Upper lobe of right lung (tissue), 1 donor: Measurements from ENCODE around the gene ABCC10. TPM values are rescaled to one million over a fixed set of nuclear protein-coding genes. Genes with fewer than 3 reads are reported as not detected.

ENCODE experiments used
- ATAC-seq: fragments of 200-7000 bp; cut with Tn5 transposase; one replicate; pipeline ENCODE4 v1.9.1; 2020; ENCODE audit warnings: mild to moderate bottlenecking, moderate library complexity
- DNase-seq: peaks from one replicate; pipeline ENCODE4 v3.0.0-alpha.2; 2020
- H3K27ac ChIP-seq: fragments of 200-600 bp; one replicate; pipeline ENCODE4 v1.8.0; 2022
- H3K27me3 ChIP-seq: fragments of 200-600 bp; one replicate; pipeline ENCODE4 v1.8.0; 2022; ENCODE audit warnings: mild to moderate bottlenecking
- H3K36me3 ChIP-seq: fragments of 200-600 bp; one replicate; pipeline ENCODE4 v1.8.0; 2022
- H3K4me1 ChIP-seq: fragments of 200-600 bp; one replicate; pipeline ENCODE4 v1.8.0; 2022
- H3K4me3 ChIP-seq: fragments of 200-600 bp; one replicate; pipeline ENCODE4 v1.8.0; 2022; ENCODE audit warnings: mild to moderate bottlenecking
- H3K9me3 ChIP-seq: fragments of 200-600 bp; one replicate; pipeline ENCODE4 v1.8.0; 2022
- CTCF ChIP-seq: fragments of 200-600 bp; IDR thresholded peaks from one replicate; pipeline ENCODE4 v1.8.0; 2022; ENCODE audit warnings: antibody characterized with exemption
- intact Hi-C: fragments of 100-400 bp; cut with DNase I; formaldehyde crosslinking; loops from one replicate; pipeline ENCODE4 v1.11.0; 2022
- total RNA-seq: library from RNA; stranded (reverse); fragmentation: NEBNext Ultra II Directional; extraction: Animal tissue kit (Norgen Biotek cat#: 25700); gene quantifications from one replicate; pipeline ENCODE4 v1.2.1, GENCODE V29; 2021
- donor health status: DM: no; HTN: yes; CAD: no; lungs with severe emphysema.

The ABCC10 gene
- total RNA-seq, 1 donor from 2014 or later = 30.0 TPM

- DNase-seq = no peak
- intact Hi-C loops = no loop called here
- Histone ChIP-seq H3K4me1 (peaks cover 25% of the 10 kb centered on the region), H3K36me3 (peaks cover 2% of the 10 kb centered on the region), H3K9me3 (no peaks in the 10 kb centered on the region), H3K4me3 (no peak overlapping the region), H3K27ac (no peak overlapping the region), H3K27me3 (no peaks in the 10 kb centered on the region)
- no peak for TF ChIP-seq CTCF
- peak; percentile 3 for ATAC-seq
These were observed 65.3 kb downstream of the ABCC10 start for GRCh38 chr6:43492673-43493072.

GRCh38 chr6:43493230-43493629 is 65.9 kb downstream of the ABCC10 start:
- intact Hi-C loops = no loop called here
- Histone ChIP-seq H3K27me3 (no peaks in the 10 kb centered on the region), H3K27ac (no peak overlapping the region), H3K9me3 (no peaks in the 10 kb centered on the region), H3K4me3 (no peak overlapping the region), H3K36me3 (peaks cover 7% of the 10 kb centered on the region), H3K4me1 (peaks cover 25% of the 10 kb centered on the region)
- ATAC-seq (no peak), DNase-seq (no peak)
- TF ChIP-seq CTCF = no peak

DNA sequence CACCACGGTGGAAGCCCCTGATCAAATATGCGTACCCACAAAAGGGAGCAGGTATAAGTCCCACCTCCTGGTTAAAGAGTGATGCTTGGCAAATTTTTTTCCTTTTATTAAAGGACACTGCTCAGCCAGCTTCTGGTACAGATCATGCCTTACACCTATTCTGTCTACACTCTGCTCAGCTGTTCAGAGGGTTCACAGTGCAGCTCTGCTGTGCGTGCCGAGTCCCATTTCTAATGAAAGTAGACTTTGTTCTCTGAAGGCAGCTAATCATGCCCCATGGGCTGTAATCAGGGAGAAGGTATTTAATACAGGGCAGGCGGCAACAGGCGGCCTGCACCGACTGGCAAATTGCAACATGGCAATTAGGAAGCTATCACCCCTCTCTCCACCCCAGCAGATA is 66.5 kb downstream of the ABCC10 start:
- H3K36me3 ChIP-seq = peaks cover 13% of the 10 kb centered on the region
- H3K4me1 ChIP-seq = peaks cover 25% of the 10 kb centered on the region
- TF ChIP-seq CTCF = no peak
- no peaks in the 10 kb centered on the region for H3K9me3 ChIP-seq
- intact Hi-C loops = no loop called here
- no peak for ATAC-seq
- DNase-seq = no peak
- H3K27ac ChIP-seq = no peak overlapping the region
- H3K4me3 ChIP-seq = no peak overlapping the region
- H3K27me3 ChIP-seq = no peaks in the 10 kb centered on the region

DNA sequence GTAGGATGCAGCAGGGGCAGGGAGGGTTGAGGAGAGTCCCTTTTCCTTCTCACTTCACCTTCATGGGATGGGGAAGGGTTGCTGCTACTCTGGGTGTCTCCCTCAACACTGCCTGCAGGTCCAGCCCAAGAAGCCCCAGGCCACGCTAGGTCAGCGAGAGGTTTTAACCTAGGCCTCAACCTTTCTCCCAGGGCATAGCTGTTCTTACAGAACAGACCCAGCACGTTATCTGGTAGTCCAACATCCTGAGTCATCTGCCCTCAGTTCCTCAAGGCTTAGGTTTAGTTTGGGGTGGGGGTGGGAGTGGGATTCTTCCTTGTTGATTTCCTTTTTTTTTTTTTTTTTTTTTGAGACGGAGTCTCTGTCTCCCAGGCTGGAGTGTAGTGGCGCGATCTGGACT is 67.0 kb downstream of the ABCC10 start:
- intact Hi-C loops = no loop called here
- TF ChIP-seq CTCF = no peak
- H3K27ac ChIP-seq = no peak overlapping the region

GRCh38 chr6:43494766-43495165 is 67.4 kb downstream of the ABCC10 start:
- Histone ChIP-seq H3K27ac (no peak overlapping the region), H3K27me3 (no peaks in the 10 kb centered on the region), H3K36me3 (peaks cover 23% of the 10 kb centered on the region), H3K9me3 (no peaks in the 10 kb centered on the region), H3K4me1 (peaks cover 25% of the 10 kb centered on the region), H3K4me3 (no peak overlapping the region)
- TF ChIP-seq CTCF = no peak
- ATAC-seq = no peak
- DNase-seq = no peak
- intact Hi-C loops = no loop called here

More for the DNA sequence above, 67.0 kb downstream of the ABCC10 start:
- H3K4me3 ChIP-seq = no peak overlapping the region
- H3K4me1 ChIP-seq = peaks cover 25% of the 10 kb centered on the region
- no peak for DNase-seq
- no peak for ATAC-seq
- H3K27me3 ChIP-seq = no peaks in the 10 kb centered on the region
- no peaks in the 10 kb centered on the region for H3K9me3 ChIP-seq
- H3K36me3 ChIP-seq = peaks cover 18% of the 10 kb centered on the region

DNA sequence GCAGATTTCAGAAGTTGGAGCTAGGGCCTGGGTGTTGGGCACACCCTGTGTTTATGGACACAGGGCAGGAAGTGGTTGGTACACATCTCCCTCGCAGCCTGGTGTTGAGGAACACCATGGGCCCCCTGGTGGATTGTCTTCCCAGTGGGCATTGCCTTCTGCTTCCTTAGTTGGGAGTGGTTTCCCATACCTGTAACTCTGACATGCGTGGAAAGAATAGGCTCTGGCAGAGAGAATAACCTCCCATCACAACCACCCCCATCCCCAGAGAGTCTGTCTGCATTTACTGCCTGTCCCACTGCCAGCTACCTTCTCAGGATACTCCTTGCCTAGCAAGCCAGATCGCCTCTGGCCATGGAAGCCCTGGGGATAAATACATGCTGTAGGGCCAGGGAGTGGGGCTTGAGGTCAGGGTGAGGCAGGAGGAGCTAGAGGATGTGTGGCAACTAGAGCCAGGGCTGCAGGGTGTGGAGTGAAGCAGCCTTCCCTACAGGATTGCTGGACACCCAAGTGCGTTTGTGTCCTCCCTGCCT is 68.1 kb downstream of the ABCC10 start:
- no peaks in the 10 kb centered on the region for H3K9me3 ChIP-seq
- no peak overlapping the region for H3K27ac ChIP-seq
- no peak overlapping the region for H3K4me3 ChIP-seq
- TF ChIP-seq CTCF = no peak
- peaks cover 30% of the 10 kb centered on the region for H3K36me3 ChIP-seq
- DNase-seq (no peak), ATAC-seq (peak; percentile 42)
- peaks cover 25% of the 10 kb centered on the region for H3K4me1 ChIP-seq
- H3K27me3 ChIP-seq = no peaks in the 10 kb centered on the region
- intact Hi-C loops = no loop called here
